WERI-Rb-1 (cell line): Measurements from ENCODE around the gene HAUS6.

Experiments
- DNase-seq: peaks from one replicate; pipeline ENCODE4 v3.0.0-alpha.2; 2020
- H3K27ac ChIP-seq: fragments of 250-450 bp; sonication (Bioruptor Pico); 2 replicates; pipeline ENCODE4 v1.5.1; 2020; ENCODE audit warnings: mild to moderate bottlenecking, moderate library complexity
- H3K27me3 ChIP-seq: fragments of 250-450 bp; sonication (Bioruptor Pico); 2 replicates; pipeline ENCODE4 v1.5.1; 2021; ENCODE audit warnings: mild to moderate bottlenecking, low read depth, moderate library complexity; ENCODE audit not compliant: insufficient read depth, severe bottlenecking
- H3K36me3 ChIP-seq: fragments of 250-450 bp; sonication (Bioruptor Pico); 2 replicates; pipeline ENCODE4 v1.5.1; 2020; ENCODE audit warnings: mild to moderate bottlenecking, moderate library complexity
- H3K4me3 ChIP-seq: 2 replicates; pipeline ENCODE4 v1.5.1; 2011; ENCODE audit warnings: low read depth, mild to moderate bottlenecking, control low read depth, low read length
- H3K9me3 ChIP-seq: fragments of 250-450 bp; sonication (Bioruptor Pico); 2 replicates; pipeline ENCODE4 v1.5.1; 2021; ENCODE audit warnings: mild to moderate bottlenecking, moderate library complexity; ENCODE audit not compliant: severe bottlenecking
- TF ChIP-seq, protein P1 (sequence below): IDR thresholded peaks from 2 replicates; pipeline ENCODE4 v1.5.1; 2011; ENCODE audit warnings: low read depth, mild to moderate bottlenecking, control low read depth, inconsistent platforms, low read length

The HAUS6 gene

DNA sequence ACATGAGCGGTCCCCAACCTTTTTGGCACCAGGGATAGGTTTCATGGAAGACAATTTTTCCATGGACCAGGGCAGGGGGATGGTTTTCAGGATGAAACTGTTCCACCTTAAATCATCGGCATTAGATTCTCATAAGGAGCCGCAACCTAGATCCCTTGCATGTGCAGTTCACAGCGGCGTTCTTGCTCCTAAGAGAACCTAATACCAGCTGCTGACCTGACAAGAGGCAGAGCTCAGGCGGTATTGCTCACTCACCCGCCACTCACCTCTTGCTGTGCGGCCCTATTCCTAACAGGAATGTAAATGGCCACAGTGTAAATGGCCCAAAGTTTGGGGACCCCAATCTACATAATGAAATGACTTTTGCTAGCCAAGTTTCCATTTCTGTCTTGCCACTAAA, 27.7 kb upstream of the HAUS6 start:
- no peaks in the 10 kb centered on the region for H3K9me3 ChIP-seq
- H3K27ac ChIP-seq = no peak overlapping the region
- DNase-seq = no peak
- no peak overlapping the region for H3K4me3 ChIP-seq
- no peaks in the 10 kb centered on the region for H3K27me3 ChIP-seq
- H3K36me3 ChIP-seq = no peaks in the 10 kb centered on the region
- TF ChIP-seq, protein P1, sequence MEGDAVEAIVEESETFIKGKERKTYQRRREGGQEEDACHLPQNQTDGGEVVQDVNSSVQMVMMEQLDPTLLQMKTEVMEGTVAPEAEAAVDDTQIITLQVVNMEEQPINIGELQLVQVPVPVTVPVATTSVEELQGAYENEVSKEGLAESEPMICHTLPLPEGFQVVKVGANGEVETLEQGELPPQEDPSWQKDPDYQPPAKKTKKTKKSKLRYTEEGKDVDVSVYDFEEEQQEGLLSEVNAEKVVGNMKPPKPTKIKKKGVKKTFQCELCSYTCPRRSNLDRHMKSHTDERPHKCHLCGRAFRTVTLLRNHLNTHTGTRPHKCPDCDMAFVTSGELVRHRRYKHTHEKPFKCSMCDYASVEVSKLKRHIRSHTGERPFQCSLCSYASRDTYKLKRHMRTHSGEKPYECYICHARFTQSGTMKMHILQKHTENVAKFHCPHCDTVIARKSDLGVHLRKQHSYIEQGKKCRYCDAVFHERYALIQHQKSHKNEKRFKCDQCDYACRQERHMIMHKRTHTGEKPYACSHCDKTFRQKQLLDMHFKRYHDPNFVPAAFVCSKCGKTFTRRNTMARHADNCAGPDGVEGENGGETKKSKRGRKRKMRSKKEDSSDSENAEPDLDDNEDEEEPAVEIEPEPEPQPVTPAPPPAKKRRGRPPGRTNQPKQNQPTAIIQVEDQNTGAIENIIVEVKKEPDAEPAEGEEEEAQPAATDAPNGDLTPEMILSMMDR = no peak

DNA sequence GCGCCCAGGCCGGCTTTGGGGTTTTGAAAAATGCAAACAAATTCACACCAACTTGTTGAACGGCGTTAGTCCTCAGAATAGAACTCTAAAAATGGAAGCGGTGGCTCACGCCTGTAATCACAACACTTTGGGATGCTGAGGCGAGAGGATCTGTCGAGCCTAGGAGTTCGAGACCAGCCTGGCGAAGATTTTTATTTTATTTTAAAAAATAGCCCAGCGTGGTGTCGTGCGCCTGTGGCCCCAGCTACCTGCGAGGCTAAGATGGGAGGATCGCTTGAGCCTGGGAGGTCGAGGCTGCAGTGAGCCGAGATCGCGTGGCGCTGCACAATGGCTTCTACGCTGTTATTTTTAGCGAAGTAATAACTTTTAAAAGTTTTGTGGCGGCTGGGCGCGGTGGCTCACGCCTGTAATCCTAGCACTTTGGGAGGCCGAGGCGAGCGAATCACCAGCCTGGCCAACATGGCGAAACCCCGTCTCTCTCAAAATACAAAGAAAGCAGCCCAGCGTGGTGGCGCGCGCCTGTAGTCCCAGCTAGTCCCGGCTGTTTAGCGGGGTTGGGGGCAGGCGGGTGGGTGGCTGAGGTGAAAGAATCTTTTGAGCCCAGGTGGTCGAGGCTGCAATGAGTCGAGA, 25.3 kb upstream of the HAUS6 start:
- Histone ChIP-seq H3K4me3 (peak overlapping the region; percentile 44), H3K27me3 (no peaks in the 10 kb centered on the region), H3K36me3 (no peaks in the 10 kb centered on the region), H3K9me3 (no peaks in the 10 kb centered on the region), H3K27ac (peak overlapping the region; percentile 31)
- TF ChIP-seq, protein P1 = no peak
- DNase-seq = peak; percentile 19

DNA sequence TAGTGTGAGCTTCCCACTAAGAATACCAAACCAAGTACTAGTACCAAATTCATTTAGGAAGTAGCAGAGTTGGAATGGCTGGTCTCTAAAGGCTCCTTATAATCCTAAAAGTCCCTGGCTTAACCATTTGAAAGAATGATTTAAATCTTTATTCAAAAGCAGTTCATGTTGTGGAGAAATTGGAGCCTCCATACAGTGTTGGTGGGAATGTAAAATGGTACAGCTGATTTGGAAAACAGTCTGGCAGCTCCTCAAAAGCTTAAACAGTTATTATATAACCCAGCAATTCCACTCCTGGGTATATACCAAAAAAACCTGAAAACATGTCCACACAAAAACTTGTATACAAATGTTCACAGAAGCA, 21.7 kb upstream of the HAUS6 start:
- Histone ChIP-seq H3K36me3 (no peaks in the 10 kb centered on the region), H3K27me3 (no peaks in the 10 kb centered on the region), H3K27ac (no peak overlapping the region), H3K9me3 (no peaks in the 10 kb centered on the region), H3K4me3 (no peak overlapping the region)
- TF ChIP-seq, protein P1 = no peak
- DNase-seq = no peak

DNA sequence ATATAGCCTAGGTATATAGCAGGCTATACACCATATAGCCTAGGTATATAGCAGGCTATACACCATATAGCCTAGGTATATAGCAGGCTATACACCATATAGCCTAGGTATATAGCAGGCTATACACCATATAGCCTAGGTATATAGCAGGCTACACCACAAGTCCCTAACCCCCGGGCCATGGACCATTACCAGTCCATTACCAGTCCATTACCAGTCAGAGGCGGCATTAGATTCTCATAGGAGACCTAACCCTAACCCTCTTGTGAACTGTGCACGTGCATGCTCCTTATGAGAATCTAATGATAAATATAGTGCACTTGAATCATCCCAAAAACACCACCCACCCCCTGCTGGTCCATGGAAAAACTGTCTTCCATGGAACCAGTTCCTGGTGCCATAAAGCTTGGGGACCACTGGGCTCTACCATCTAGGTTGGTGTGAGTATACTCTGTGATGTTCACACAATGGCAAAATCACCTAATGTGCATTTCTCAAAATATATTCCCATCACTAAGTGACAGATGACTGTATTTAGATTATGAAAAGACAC, 19.9 kb upstream of the HAUS6 start:
- no peak overlapping the region for H3K27ac ChIP-seq
- no peak overlapping the region for H3K4me3 ChIP-seq
- DNase-seq = no peak
- H3K27me3 ChIP-seq = no peaks in the 10 kb centered on the region
- TF ChIP-seq, protein P1 = no peak
- no peaks in the 10 kb centered on the region for H3K9me3 ChIP-seq
- H3K36me3 ChIP-seq = no peaks in the 10 kb centered on the region

DNA sequence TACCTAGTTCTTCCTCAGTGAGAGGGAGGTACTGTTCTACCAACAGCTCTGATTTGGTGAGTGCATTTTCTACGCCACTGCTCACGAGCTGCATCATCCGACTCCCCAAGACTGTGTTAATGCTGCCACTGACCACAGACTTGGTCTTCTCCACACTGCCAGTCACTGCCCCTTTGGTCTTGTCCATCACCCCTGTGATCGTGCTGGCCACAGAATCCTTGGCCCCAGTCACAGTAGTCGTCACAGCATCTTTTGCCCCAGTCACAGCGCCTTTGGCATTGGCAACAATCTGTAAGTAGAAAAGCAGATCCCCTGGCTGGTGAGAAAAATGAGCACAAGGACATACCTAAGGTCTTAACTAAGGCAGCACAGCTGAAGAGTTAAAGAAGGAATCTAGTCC, 18.2 kb upstream of the HAUS6 start:
- no peaks in the 10 kb centered on the region for H3K27me3 ChIP-seq
- H3K4me3 ChIP-seq = no peak overlapping the region
- TF ChIP-seq, protein P1 = no peak
- no peaks in the 10 kb centered on the region for H3K36me3 ChIP-seq
- no peaks in the 10 kb centered on the region for H3K9me3 ChIP-seq
- no peak for DNase-seq
- no peak overlapping the region for H3K27ac ChIP-seq

DNA sequence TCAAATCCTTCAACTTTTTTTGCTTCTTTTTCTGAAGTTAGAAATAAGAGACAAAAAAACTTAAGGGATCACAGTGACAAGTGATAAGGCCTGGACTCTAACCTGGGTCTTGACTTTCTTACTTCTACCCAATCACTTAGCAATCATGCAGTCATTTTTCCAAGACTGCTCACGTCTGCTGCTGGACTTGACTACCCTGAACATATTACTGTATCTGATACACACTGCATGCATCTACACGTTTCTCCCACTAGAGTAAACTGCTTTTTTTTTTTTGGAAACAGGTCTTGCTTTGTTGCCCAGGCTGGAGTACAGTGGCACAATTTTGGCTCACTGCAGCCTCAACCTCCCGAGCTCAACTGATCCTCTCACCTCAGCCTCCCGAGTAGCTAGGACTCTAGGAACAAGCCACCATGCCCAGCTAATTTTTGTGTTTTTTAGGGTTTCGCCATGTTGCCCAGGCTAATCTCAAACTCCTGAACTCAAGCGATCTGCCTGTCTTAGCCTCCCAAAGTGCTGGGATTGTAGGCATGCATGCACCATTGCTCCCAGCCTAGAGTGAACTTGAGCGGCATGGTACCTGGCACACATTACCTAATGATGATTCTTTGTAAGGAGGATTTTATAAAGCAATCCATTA, 17.2 kb upstream of the HAUS6 start:
- Histone ChIP-seq H3K9me3 (no peaks in the 10 kb centered on the region), H3K27ac (no peak overlapping the region), H3K27me3 (no peaks in the 10 kb centered on the region), H3K4me3 (no peak overlapping the region), H3K36me3 (no peaks in the 10 kb centered on the region)
- DNase-seq = no peak
- TF ChIP-seq, protein P1 = no peak
